Stimulated activated naive B cell treated with anti-CD40 and anti-IgM and Interleukin-4, amounts not matched to agents 10 μg/mL and 1 μg/mL and 100 μg/mL, for 72 hours (primary cell): ENCODE measurements around the gene CHST5.
"Not testable (repeated sequence)": the region's sequence is repeated elsewhere in the genome, so short reads cannot be mapped to it uniquely, and the experiment has no call there.

Source experiments
- ATAC-seq, 2 donors: fragments of 150-1000 bp; cut with Tn5 transposase; replicated peaks; 2 replicates each; pipeline ENCODE4 v1.10.0; 2021; ENCODE audit warnings: moderate library complexity in 1 of 2
- DNase-seq: peaks from one replicate; pipeline ENCODE4 v3.0.0; 2021
- H3K27ac Mint-ChIP-seq: one replicate; pipeline ENCODE4 v1.8.0; 2022; ENCODE audit warnings: mild to moderate bottlenecking, mixed read lengths
- H3K27me3 Mint-ChIP-seq, 2 donors: one replicate each; pipeline ENCODE4 v1.8.0; 2022; ENCODE audit warnings: mixed read lengths in 2 of 2
- H3K36me3 Mint-ChIP-seq, 2 donors: one replicate each; pipeline ENCODE4 v1.8.0; 2022; ENCODE audit warnings: mixed read lengths in 2 of 2, mild to moderate bottlenecking in 1 of 2
- H3K4me1 Mint-ChIP-seq, 2 donors: one replicate each; pipeline ENCODE4 v1.8.0; 2022; ENCODE audit warnings: mixed read lengths in 2 of 2, mild to moderate bottlenecking in 1 of 2
- H3K4me3 Mint-ChIP-seq, 2 donors: one replicate each; pipeline ENCODE4 v1.8.0; 2022; ENCODE audit warnings: mild to moderate bottlenecking in 2 of 2, mixed read lengths in 2 of 2, moderate library complexity in 1 of 2
- H3K9me3 Mint-ChIP-seq, 2 donors: one replicate each; pipeline ENCODE4 v1.8.0; 2022; ENCODE audit warnings: mixed read lengths in 2 of 2, mild to moderate bottlenecking in 1 of 2

CHST5 gene

DNA sequence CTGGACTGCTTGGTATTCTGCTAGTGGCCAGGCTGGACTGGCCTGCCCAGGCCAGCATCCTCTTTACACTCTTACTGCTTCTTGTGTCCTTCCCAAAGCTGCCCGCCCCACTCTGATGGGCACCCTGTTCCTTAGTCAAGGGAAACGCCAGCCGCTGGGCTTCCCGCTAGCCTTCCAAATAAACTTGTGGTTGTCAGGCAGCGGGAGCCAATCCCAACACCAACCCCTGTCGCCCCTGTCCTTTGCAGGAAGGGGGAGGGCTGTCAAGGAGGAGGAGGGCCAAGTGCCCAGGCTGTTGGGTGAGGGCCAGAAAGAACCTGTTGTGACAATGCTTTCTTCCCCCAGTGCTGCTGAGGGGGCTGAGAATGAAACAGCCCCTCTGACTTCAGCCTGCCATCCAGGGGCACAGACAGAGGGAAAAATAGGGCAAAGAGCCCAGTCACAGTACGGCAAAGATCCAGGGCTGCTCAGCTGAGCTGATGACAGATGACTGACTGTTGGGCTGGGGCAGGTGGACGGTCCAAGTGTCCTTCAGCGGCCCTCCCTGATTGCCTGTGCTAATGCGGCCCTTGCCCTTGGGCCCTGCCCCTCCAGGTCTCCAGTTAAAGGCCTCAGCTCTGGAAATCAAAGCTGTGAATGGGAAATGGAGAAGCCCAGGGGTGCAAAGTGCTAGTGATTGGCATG is 3.1 kb upstream of the CHST5 start:
- not testable (repeated sequence) for H3K27me3 Mint-ChIP-seq, H3K27ac Mint-ChIP-seq, DNase-seq, H3K9me3 Mint-ChIP-seq, H3K4me1 Mint-ChIP-seq, ATAC-seq, H3K4me3 Mint-ChIP-seq
- peaks cover 6 to 21% of the 10 kb centered on the region in 2 donors for H3K36me3 Mint-ChIP-seq

DNA sequence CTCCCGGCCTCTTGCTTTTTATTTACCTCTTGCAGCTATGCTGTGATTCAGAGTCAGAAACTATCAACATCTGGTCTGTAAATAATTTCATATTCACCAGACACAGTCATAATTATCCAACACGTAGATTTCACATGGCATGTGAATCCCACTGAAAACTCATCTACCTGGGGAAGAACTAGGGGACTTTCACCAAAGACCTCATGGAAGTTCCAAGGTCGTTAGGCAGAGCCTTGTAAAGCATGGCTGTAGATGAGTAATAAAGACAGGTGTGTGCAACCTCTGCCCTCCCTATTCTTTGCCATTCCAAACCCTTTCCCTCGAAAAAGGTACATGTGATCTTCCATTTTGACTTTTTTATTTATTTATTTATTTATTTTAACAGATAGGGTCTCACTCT is 1.9 kb upstream of the CHST5 start:
- Mint-ChIP-seq H3K27ac (no peak overlapping the region), H3K4me1 (peaks cover 0 to 4% of the 10 kb centered on the region in 2 donors), H3K27me3 (peaks cover 0 to 6% of the 10 kb centered on the region in 2 donors), H3K4me3 (no peak overlapping the region), H3K36me3 (peaks cover 3 to 16% of the 10 kb centered on the region in 2 donors), H3K9me3 (no peaks in the 10 kb centered on the region)
- no peak for ATAC-seq
- no peak for DNase-seq

- Mint-ChIP-seq H3K36me3 (peaks cover 2 to 3% of the 10 kb centered on the region in 2 donors), H3K27ac (no peak overlapping the region), H3K4me1 (peaks cover 0 to 4% of the 10 kb centered on the region in 2 donors), H3K4me3 (no peak overlapping the region), H3K27me3 (peaks cover 0 to 6% of the 10 kb centered on the region in 2 donors), H3K9me3 (no peaks in the 10 kb centered on the region)
- ATAC-seq = no peak
- no peak for DNase-seq
These were observed 581 bp downstream of the CHST5 start for GRCh38 chr16:75535211-75535843.

DNA sequence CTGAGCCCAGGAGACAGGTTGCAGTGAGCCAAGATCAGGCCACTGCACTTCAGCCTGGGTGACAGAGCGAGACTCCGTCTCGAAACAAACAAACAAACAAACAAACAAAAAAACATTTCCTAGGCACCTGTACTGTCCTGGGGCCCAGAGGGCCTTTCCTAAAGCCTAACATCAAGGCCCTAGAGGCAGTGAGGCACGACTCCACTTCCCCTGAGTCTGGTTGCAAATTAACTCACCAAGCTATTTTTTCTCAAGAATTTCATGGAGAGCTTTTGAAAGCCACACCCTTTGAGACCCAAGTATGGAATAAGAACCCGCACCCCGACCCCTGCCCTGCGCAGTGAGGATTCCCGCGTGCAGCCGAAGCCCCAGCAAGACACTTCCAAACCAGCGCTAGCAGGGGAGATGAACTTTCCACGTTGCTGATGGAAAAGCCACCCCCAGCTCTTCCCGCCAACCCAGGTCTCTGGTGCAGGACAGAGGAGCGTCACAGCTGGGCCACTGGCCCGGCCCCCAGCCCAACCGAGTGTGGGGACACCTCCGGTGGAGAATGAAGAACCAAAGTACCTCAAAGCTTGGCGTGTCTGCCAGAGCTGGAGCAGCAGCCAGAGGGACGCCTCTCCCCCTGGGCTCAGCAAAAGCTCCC is 1.2 kb downstream of the CHST5 start:
- Mint-ChIP-seq H3K36me3 (peaks cover 3 to 5% of the 10 kb centered on the region in 2 donors), H3K4me3 (no peak overlapping the region), H3K27ac (no peak overlapping the region), H3K9me3 (no peaks in the 10 kb centered on the region), H3K27me3 (peaks cover 0 to 6% of the 10 kb centered on the region in 2 donors), H3K4me1 (peaks cover 0 to 4% of the 10 kb centered on the region in 2 donors)
- DNase-seq = no peak
- ATAC-seq = peak in 1 of 2 donors; percentile 57

- Mint-ChIP-seq H3K4me1 (peaks cover 0 to 4% of the 10 kb centered on the region in 2 donors), H3K27me3 (peaks cover 0 to 6% of the 10 kb centered on the region in 2 donors), H3K36me3 (peaks cover 3 to 6% of the 10 kb centered on the region in 2 donors), H3K4me3 (no peak overlapping the region), H3K9me3 (no peaks in the 10 kb centered on the region), H3K27ac (no peak overlapping the region)
- ATAC-seq (no peak), DNase-seq (no peak)
These were observed 3.1 kb downstream of the CHST5 start for GRCh38 chr16:75532791-75533190.

GRCh38 chr16:75532142-75532765 is 3.7 kb downstream of the CHST5 start:
- peaks cover 0 to 4% of the 10 kb centered on the region in 2 donors for H3K4me1 Mint-ChIP-seq
- no peak overlapping the region for H3K27ac Mint-ChIP-seq
- H3K27me3 Mint-ChIP-seq = peaks cover 0 to 6% of the 10 kb centered on the region in 2 donors
- ATAC-seq (no peak), DNase-seq (no peak)
- H3K4me3 Mint-ChIP-seq = no peak overlapping the region
- H3K9me3 Mint-ChIP-seq = no peaks in the 10 kb centered on the region
- peaks cover 3 to 6% of the 10 kb centered on the region in 2 donors for H3K36me3 Mint-ChIP-seq

- ATAC-seq (no peak), DNase-seq (no peak)
- peaks cover 3 to 6% of the 10 kb centered on the region in 2 donors for H3K36me3 Mint-ChIP-seq
- no peak overlapping the region for H3K27ac Mint-ChIP-seq
- H3K4me1 Mint-ChIP-seq = peaks cover 0 to 4% of the 10 kb centered on the region in 2 donors
- no peak overlapping the region for H3K4me3 Mint-ChIP-seq
- H3K9me3 Mint-ChIP-seq = no peaks in the 10 kb centered on the region
- H3K27me3 Mint-ChIP-seq = peaks cover 0 to 4% of the 10 kb centered on the region in 2 donors
These were observed 5.9 kb downstream of the CHST5 start for GRCh38 chr16:75529959-75530358.

GRCh38 chr16:75529056-75529905 is 6.6 kb downstream of the CHST5 start:
- peaks cover 3 to 4% of the 10 kb centered on the region in 2 donors for H3K36me3 Mint-ChIP-seq
- no peaks in the 10 kb centered on the region for H3K9me3 Mint-ChIP-seq
- H3K4me1 Mint-ChIP-seq = no peaks in the 10 kb centered on the region
- no peaks in the 10 kb centered on the region for H3K27me3 Mint-ChIP-seq
- no peak overlapping the region for H3K4me3 Mint-ChIP-seq
- DNase-seq (no peak), ATAC-seq (no peak)
- H3K27ac Mint-ChIP-seq = no peak overlapping the region

GRCh38 chr16:75527825-75528299 is 8.0 kb downstream of the CHST5 start:
- no peak for DNase-seq
- Mint-ChIP-seq H3K27me3 (no peaks in the 10 kb centered on the region), H3K4me1 (no peaks in the 10 kb centered on the region), H3K9me3 (no peaks in the 10 kb centered on the region), H3K4me3 (no peak overlapping the region), H3K36me3 (peaks cover 3 to 4% of the 10 kb centered on the region in 2 donors), H3K27ac (no peak overlapping the region)
- no peak for ATAC-seq

DNA sequence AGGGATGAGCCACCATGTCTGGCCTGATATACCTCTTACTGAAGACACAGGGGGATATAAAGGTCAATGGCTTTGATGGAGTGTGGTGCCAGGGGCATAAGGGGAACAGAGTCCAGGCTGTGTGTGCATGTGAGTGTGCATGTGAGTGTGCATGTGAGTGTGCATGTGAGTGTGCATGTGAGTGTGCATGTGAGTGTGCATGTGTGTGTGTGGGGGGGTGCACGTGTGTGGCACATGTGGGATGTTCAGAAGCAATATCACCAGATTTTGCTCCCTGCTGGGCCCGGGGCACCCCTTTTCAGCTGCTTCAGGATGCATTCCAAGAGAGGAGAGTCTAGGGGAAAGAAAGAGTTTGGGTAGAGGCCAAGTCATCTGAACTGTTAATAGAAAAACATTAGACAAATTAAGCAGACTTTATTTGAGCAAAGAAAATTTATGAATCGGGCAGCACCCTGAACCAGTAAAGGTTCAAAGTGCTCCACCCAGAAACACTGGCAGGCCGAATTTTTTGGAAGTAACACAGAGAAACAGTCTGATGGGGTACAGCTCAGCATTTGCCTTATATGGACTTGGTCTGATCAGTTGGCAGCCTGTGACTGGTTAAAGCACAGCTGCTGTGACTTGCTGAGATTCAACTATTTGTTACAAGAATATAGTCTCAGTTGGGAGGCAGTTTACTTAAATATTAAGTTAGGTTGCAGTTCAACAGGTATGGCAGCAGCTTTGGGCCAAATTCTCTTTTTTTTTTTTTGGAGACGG is 9.7 kb downstream of the CHST5 start:
- Mint-ChIP-seq H3K9me3 (no peaks in the 10 kb centered on the region), H3K4me3 (no peak overlapping the region), H3K4me1 (no peaks in the 10 kb centered on the region), H3K27me3 (no peaks in the 10 kb centered on the region), H3K27ac (no peak overlapping the region), H3K36me3 (peaks cover 3 to 4% of the 10 kb centered on the region in 2 donors)
- ATAC-seq (no peak), DNase-seq (no peak)

DNA sequence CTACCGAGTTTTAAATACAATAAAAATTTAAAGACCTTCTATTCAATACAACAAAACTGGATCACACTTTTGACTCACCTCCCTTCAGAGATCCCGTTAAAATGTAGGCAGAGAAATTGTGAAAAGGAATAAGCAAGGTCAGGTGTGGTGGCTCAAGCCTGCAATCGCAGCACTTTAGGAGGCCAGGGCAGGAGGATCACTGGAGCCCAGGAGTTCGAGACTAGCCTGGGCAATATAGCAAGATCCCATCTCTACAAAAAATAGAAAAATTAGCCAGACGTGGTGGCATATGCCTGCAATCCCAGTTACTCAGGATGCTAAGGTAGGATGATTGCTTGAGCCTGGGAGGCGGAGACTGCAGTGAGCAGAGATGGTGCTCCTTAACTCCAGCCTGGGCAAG is 16.7 kb downstream of the CHST5 start:
- Mint-ChIP-seq H3K27me3 (no peaks in the 10 kb centered on the region), H3K4me3 (no peak overlapping the region), H3K4me1 (peaks cover 9 to 13% of the 10 kb centered on the region in 2 donors), H3K36me3 (peaks cover 0 to 1% of the 10 kb centered on the region in 2 donors), H3K9me3 (no peaks in the 10 kb centered on the region), H3K27ac (no peak overlapping the region)
- no peak for DNase-seq
- ATAC-seq = no peak

GRCh38 chr16:75516189-75516966 is 19.5 kb downstream of the CHST5 start:
- Mint-ChIP-seq H3K4me1 (peaks cover 9 to 13% of the 10 kb centered on the region in 2 donors), H3K27ac (peak overlapping the region; percentile 76), H3K4me3 (peak overlapping the region; percentile 85 to 97)
- not testable (repeated sequence) for H3K36me3 Mint-ChIP-seq, DNase-seq, H3K9me3 Mint-ChIP-seq, H3K27me3 Mint-ChIP-seq
- peak; percentile 48 to 54 for ATAC-seq
